A673 (cell line): ENCODE data around the gene ALG6.

Experiments used
- CTCF ChIP-seq: fragments of 300-800, 200-600 bp; sonication (generic); conservative IDR thresholded peaks from 2 replicates; pipeline ENCODE4 v1.5.1; 2017; ENCODE audit warnings: low read depth, mild to moderate bottlenecking, antibody characterized with exemption, low read length, moderate library complexity, mixed read lengths
- EZH2 ChIP-seq: fragments of 200-600 bp; sonication (generic); IDR thresholded peaks from 2 replicates; pipeline ENCODE4 v1.6.1; 2017; ENCODE audit warnings: borderline replicate concordance, low read depth, mild to moderate bottlenecking, mixed read lengths, antibody characterized with exemption, low read length; ENCODE audit not compliant: poor library complexity, severe bottlenecking

- TF ChIP-seq CTCF, result no peak
- TF ChIP-seq EZH2, result no peak
Observed at GRCh38 chr1:63352736-63353135, 14.7 kb upstream of the ALG6 start.
